HepG2 (cell line): ENCODE data around the gene YIF1B. TPM values are rescaled to one million over a fixed set of nuclear protein-coding genes. Genes with fewer than 3 reads are reported as not detected.

ENCODE experiments used
- ATAC-seq: fragments of 200-7000 bp; cut with Tn5 transposase; 3 replicates; pipeline ENCODE4 v1.9.1; 2020; ENCODE audit warnings: mild to moderate bottlenecking, moderate library complexity
- BruUV-seq: library from RNA; stranded (reverse); fragments of 400-500 nt; replicated peaks from 2 replicates; lab custom pipeline; 2021; lab: Mats Ljungman, UMichigan
- CTCF ChIA-PET: fragments of 300-600 bp; formaldehyde crosslinking; extraction: SDS; loops from one replicate; lab custom pipeline; 2021; ENCODE audit warnings: low total read pairs, inconsistent platforms, low intra/inter-chr PET ratio; lab: Yijun Ruan, JAX
- POLR2A ChIA-PET: fragments of 350-600 bp; sonication (Branson Sonifier 250); formaldehyde crosslinking; loops from one replicate; lab custom pipeline; 2020; ENCODE audit warnings: antibody characterized with exemption, inconsistent platforms; lab: Yijun Ruan, JAX
- DNase-seq: peaks from one replicate; pipeline ENCODE4 v3.0.0-alpha.2; 2015; ENCODE audit warnings: low spot score
- FAIRE-seq: peaks from 3 replicates; lab custom pipeline; 2011; peaks lifted over from hg19 to GRCh38; lab: Jason Lieb, UNC
- H2AFZ ChIP-seq: one replicate; pipeline ENCODE4 v1.6.1; 2011; ENCODE audit warnings: low read length, inconsistent platforms
- H3K27ac ChIP-seq: fragments of 300-600 bp; 3 replicates; pipeline ENCODE4 v1.8.0; 2011; ENCODE audit warnings: mixed run types, mild to moderate bottlenecking, mixed read lengths, low read length, inconsistent platforms; ENCODE audit not compliant: insufficient read depth; ENCODE audit errors: extremely low read length
- H3K27me3 ChIP-seq, 2 experiments: fragments of 200-600 bp in 1 of 2; 2 replicates in 1 of 2; 3 replicates in 1 of 2; pipeline versions ENCODE4 v1.6.0 to v1.8.0; 2011; ENCODE audit warnings: low read length in 2 of 2, mild to moderate bottlenecking in 2 of 2, moderate library complexity in 2 of 2, inconsistent platforms in 1 of 2; ENCODE audit not compliant: insufficient read depth in 2 of 2, control insufficient read depth in 1 of 2
- H3K36me3 ChIP-seq, 2 experiments: fragments of 200-600 bp in 1 of 2; replicated peaks in 1 of 2; 2 replicates in 1 of 2; 3 replicates in 1 of 2; pipeline versions ENCODE4 v1.5.1 to v1.8.0; 2011; ENCODE audit warnings: low read length in 2 of 2, inconsistent platforms in 1 of 2; ENCODE audit not compliant: insufficient read depth in 2 of 2, control insufficient read depth in 1 of 2
- H3K4me1 ChIP-seq: 2 replicates; pipeline ENCODE4 v1.5.1; 2012; ENCODE audit warnings: low read length, inconsistent platforms; ENCODE audit not compliant: insufficient read depth
- H3K4me2 ChIP-seq: 2 replicates; pipeline ENCODE4 v1.6.0; 2011; ENCODE audit warnings: low read depth, low read length, inconsistent platforms
- H3K4me3 ChIP-seq, 3 experiments: fragments of 200-600 bp in 1 of 3; sonication (generic), shearing (Covaris generic) in 1 of 3; replicated peaks in 1 of 3; 2 replicates each; pipeline ENCODE4 v1.5.1; 2011 to 2016; ENCODE audit warnings: low read length in 3 of 3, inconsistent platforms in 2 of 3, low read depth in 2 of 3, mild to moderate bottlenecking in 2 of 3, control low read depth in 1 of 3, mixed read lengths in 1 of 3; ENCODE audit not compliant: insufficient read depth in 1 of 3
- H3K79me2 ChIP-seq: one replicate; pipeline ENCODE4 v1.6.1; 2011; ENCODE audit warnings: low read length, inconsistent platforms; ENCODE audit not compliant: insufficient read depth
- H3K9ac ChIP-seq: 2 replicates; pipeline ENCODE4 v1.6.0; 2011; ENCODE audit warnings: mild to moderate bottlenecking, low read depth, low read length, inconsistent platforms; ENCODE audit not compliant: insufficient read depth
- H3K9me3 ChIP-seq: 2 replicates; pipeline ENCODE4 v1.5.1; 2012; ENCODE audit warnings: mild to moderate bottlenecking, low read length
- H4K20me1 ChIP-seq: 2 replicates; pipeline ENCODE4 v1.6.0; 2011; ENCODE audit warnings: inconsistent platforms, mild to moderate bottlenecking, low read length, moderate library complexity; ENCODE audit not compliant: insufficient read depth
- ARID2 ChIP-seq: sonication (generic); formaldehyde crosslinking; IDR thresholded peaks from 2 replicates; pipeline ENCODE4 v1.8.1; 2022; ENCODE audit warnings: mild to moderate bottlenecking, missing genetic modification reagents, borderline replicate concordance
- FOXO1 ChIP-seq: sonication (generic); formaldehyde crosslinking; IDR thresholded peaks from 2 replicates; pipeline ENCODE4 v1.4.0; 2020; ENCODE audit warnings: missing genetic modification reagents
- GATAD2A ChIP-seq: IDR thresholded peaks from 2 replicates; pipeline ENCODE4 v1.6.1; 2016
- HNRNPUL1 ChIP-seq: fragments of 200-400 bp; formaldehyde crosslinking; IDR thresholded peaks from 2 replicates; pipeline ENCODE4 v1.6.1; 2017; ENCODE audit warnings: low read depth, mild to moderate bottlenecking, low read length, moderate library complexity
- KDM6A ChIP-seq: IDR thresholded peaks from 2 replicates; pipeline ENCODE4 v1.6.1; 2016; ENCODE audit warnings: low read depth
- MAFF ChIP-seq: IDR thresholded peaks from 2 replicates; pipeline ENCODE4 v1.6.1; 2011; ENCODE audit warnings: low read depth, low read length, improper control_type of control experiment
- MAFK ChIP-seq, 2 experiments: IDR thresholded peaks in 1 of 2; conservative IDR thresholded peaks in 1 of 2; 2 replicates each; pipeline ENCODE4 v1.6.1; 2011; ENCODE audit warnings: improper control_type of control experiment in 2 of 2, low read length in 2 of 2
- MATR3 ChIP-seq: sonication (generic); formaldehyde crosslinking; IDR thresholded peaks from 2 replicates; pipeline ENCODE4 v1.4.0; 2020; ENCODE audit warnings: missing genetic modification reagents
- ZNF629 ChIP-seq: sonication (generic); formaldehyde crosslinking; conservative IDR thresholded peaks from 2 replicates; pipeline ENCODE4 v1.5.0; 2020; ENCODE audit warnings: missing genetic modification reagents
- ZNF747 ChIP-seq: sonication (generic); formaldehyde crosslinking; IDR thresholded peaks from 2 replicates; pipeline ENCODE4 v1.8.1; 2023; ENCODE audit warnings: missing genetic modification reagents, mild to moderate bottlenecking, borderline replicate concordance
- WGBS: methylation state at CpG from one replicate; pipeline ENCODE4 v1.1.6; 2017; ENCODE audit warnings: low lambda C conversion rate; 5-methylcytosine and 5-hydroxymethylcytosine counted together
- in situ Hi-C: cut with HindIII; loops from 2 replicates; pipeline ENCODE4 v1.10.0; 2017; ENCODE audit warnings: low pct_unique_long_range_greater_than_20kb; ENCODE audit not compliant: extremely low pct_ligation_motif_present
- intact Hi-C: fragments of 100-400 bp; cut with micrococcal nuclease; formaldehyde crosslinking; loops from one replicate; pipeline ENCODE4 v1.10.0; 2022; ENCODE audit not compliant: unreplicated experiment
- polyA plus RNA-seq, 8 experiments: library from polyadenylated mRNA; depleted of rRNA in 3 of 8; stranded (reverse) in 7 of 8; unstranded in 1 of 8; fragments of >200 nt; fragmentation: Illumina TruSeq in 4 of 8; extraction: Trizol in 4 of 8; gene quantifications; 2 replicates each; pipeline versions ENCODE4 v1.2.1 to v1.2.3, GENCODE V29; 2011 to 2016; ENCODE audit warnings: low read depth in 4 of 8, missing spikeins in 1 of 8, mixed read lengths in 1 of 8; ENCODE audit not compliant: insufficient read depth in 1 of 8
- total RNA-seq, 5 experiments: library from RNA; depleted of rRNA; stranded (reverse); fragments of >200 nt; fragmentation: Illumina TruSeq; extraction: Trizol; gene quantifications; 2 replicates each; pipeline ENCODE4 v1.2.3, GENCODE V29; 2016; ENCODE audit warnings: low read depth in 1 of 5
- TF ChIP-seq, protein P1 (sequence below): sonication (generic); formaldehyde crosslinking; IDR thresholded peaks from 2 replicates; pipeline ENCODE4 v1.5.1; 2020; ENCODE audit warnings: mild to moderate bottlenecking, moderate library complexity, missing genetic modification reagents
- TF ChIP-seq, protein P2 (sequence below): sonication (generic); formaldehyde crosslinking; IDR thresholded peaks from 2 replicates; pipeline ENCODE4 v1.5.0; 2020; ENCODE audit warnings: missing genetic modification reagents, mild to moderate bottlenecking, borderline replicate concordance
- TF ChIP-seq, protein P3 (sequence below): sonication (generic); formaldehyde crosslinking; IDR thresholded peaks from 2 replicates; pipeline ENCODE4 v1.8.0; 2022; ENCODE audit warnings: missing genetic modification reagents, mild to moderate bottlenecking, borderline replicate concordance

Gene YIF1B
- total and polyA plus RNA-seq, 2 of the 13 experiments (the other 11 are each of a cell fraction or from before 2014, with no cell fraction given): 41.4 to 85.2 TPM

DNA sequence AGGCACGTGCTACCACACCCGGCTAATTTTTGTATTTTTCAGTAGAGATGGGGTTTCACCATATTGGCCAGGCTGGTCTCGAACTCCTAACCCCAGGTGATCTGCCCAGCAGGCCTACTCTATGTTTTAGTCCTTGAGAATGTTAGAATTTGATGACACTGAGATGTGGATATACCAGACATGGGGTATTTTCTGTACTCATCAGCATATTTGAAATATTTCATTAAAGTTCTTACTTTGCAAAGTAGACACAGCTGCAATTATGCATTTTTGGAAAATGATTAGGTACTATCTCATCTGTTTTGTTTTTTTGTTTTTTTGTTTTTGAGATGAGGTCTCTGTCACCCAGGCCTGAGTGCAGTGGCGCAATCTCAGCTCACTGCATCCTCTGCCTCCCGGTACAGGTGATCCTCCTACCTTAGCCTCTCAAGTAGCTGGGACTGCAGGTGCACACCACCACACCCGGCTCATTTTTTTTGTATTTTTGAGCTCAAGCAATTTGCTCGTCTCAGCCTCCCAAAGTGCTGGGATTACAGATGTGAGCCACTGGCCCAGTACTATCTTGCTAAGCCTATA is 38.7 kb downstream of the YIF1B start:
- WGBS: 45% methylated on average over 7 of the region's 7 CpGs
- Histone ChIP-seq H3K27me3 (peaks cover 0 to 1% of the 10 kb centered on the region in 2 experiments; a peak in 1 of 5 replicates), H3K9me3 (no peaks in the 10 kb centered on the region), H3K4me3 (no peak overlapping the region), H3K79me2 (no peaks in the 10 kb centered on the region), H2AFZ (no peak overlapping the region), H3K36me3 (no peaks in the 10 kb centered on the region), H4K20me1 (no peaks in the 10 kb centered on the region), H3K4me2 (no peak overlapping the region), H3K27ac (no peak overlapping the region), H3K4me1 (peaks cover 26% of the 10 kb centered on the region), H3K9ac (no peak overlapping the region)
- ATAC-seq: no peak
- no TSS peak for BruUV-seq
- POLR2A ChIA-PET: no interaction called here
- TF ChIP-seq MAFK (conservative IDR thresholded peaks at IDR 0.05 in 1 of 2, IDR thresholded peaks at IDR 0.05 in 1 of 2; ENCODE audit: low read length in 2 of 2) (peak; percentile 69 to 82), KDM6A (no peak), ZNF747 (CRISPR knock-in tag) (no peak), MAFF (peak; percentile 80), MATR3 (CRISPR knock-in tag) (no peak), HNRNPUL1 (no peak), FOXO1 (no peak), ARID2 (CRISPR knock-in tag) (no peak), ZNF629 (CRISPR knock-in tag) (no peak), GATAD2A (CRISPR knock-in tag) (no peak)
- TF ChIP-seq, protein P1, sequence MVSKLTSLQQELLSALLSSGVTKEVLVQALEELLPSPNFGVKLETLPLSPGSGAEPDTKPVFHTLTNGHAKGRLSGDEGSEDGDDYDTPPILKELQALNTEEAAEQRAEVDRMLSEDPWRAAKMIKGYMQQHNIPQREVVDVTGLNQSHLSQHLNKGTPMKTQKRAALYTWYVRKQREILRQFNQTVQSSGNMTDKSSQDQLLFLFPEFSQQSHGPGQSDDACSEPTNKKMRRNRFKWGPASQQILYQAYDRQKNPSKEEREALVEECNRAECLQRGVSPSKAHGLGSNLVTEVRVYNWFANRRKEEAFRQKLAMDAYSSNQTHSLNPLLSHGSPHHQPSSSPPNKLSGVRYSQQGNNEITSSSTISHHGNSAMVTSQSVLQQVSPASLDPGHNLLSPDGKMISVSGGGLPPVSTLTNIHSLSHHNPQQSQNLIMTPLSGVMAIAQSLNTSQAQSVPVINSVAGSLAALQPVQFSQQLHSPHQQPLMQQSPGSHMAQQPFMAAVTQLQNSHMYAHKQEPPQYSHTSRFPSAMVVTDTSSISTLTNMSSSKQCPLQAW (CRISPR knock-in tag): no peak
- TF ChIP-seq, protein P2, sequence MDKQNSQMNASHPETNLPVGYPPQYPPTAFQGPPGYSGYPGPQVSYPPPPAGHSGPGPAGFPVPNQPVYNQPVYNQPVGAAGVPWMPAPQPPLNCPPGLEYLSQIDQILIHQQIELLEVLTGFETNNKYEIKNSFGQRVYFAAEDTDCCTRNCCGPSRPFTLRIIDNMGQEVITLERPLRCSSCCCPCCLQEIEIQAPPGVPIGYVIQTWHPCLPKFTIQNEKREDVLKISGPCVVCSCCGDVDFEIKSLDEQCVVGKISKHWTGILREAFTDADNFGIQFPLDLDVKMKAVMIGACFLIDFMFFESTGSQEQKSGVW: no peak
- TF ChIP-seq, protein P3, sequence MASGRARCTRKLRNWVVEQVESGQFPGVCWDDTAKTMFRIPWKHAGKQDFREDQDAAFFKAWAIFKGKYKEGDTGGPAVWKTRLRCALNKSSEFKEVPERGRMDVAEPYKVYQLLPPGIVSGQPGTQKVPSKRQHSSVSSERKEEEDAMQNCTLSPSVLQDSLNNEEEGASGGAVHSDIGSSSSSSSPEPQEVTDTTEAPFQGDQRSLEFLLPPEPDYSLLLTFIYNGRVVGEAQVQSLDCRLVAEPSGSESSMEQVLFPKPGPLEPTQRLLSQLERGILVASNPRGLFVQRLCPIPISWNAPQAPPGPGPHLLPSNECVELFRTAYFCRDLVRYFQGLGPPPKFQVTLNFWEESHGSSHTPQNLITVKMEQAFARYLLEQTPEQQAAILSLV (CRISPR knock-in tag): no peak
- CTCF ChIA-PET: no interaction called here
- in situ Hi-C loops: no loop called here
- FAIRE-seq: no peak
- intact Hi-C loops: no loop called here
- DNase-seq: no peak
